HG03558 (cell line): ENCODE results near the gene PM20D1.
"Not testable (repeated sequence)": the region's sequence is repeated elsewhere in the genome, so short reads cannot be mapped to it uniquely, and the experiment has no call there.

Source experiments
- ATAC-seq: cut with Tn5 transposase; IDR thresholded peaks from one replicate; pipeline ENCODE4 v1.9.1; 2021; ENCODE audit warnings: moderate number of reproducible peaks; ENCODE audit not compliant: unreplicated experiment; ENCODE audit errors: extremely low read depth

The PM20D1 gene

GRCh38 chr1:205843036-205843859 is 6.7 kb downstream of the PM20D1 start:
- no peak for ATAC-seq

- ATAC-seq = no peak
Observed at GRCh38 chr1:205842229-205842628, 7.7 kb downstream of the PM20D1 start.

GRCh38 chr1:205840146-205840923 is 9.6 kb downstream of the PM20D1 start:
- no peak for ATAC-seq

- no peak for ATAC-seq
Observed at GRCh38 chr1:205837382-205837970, 12.5 kb downstream of the PM20D1 start.

- no peak for ATAC-seq
Observed at GRCh38 chr1:205834751-205835150, 15.2 kb downstream of the PM20D1 start.

- no peak for ATAC-seq
Observed at GRCh38 chr1:205832326-205832751, 17.6 kb downstream of the PM20D1 start.

- no peak for ATAC-seq
Observed at GRCh38 chr1:205827623-205828022, 22.3 kb downstream of the PM20D1 start.

GRCh38 chr1:205826995-205827394 is 22.9 kb downstream of the PM20D1 start:
- ATAC-seq = no peak

GRCh38 chr1:205826016-205826806 is 23.7 kb downstream of the PM20D1 start:
- no peak for ATAC-seq

GRCh38 chr1:205824180-205824579 is 25.8 kb downstream of the PM20D1 start:
- no peak for ATAC-seq

GRCh38 chr1:205823260-205823659 is 26.7 kb downstream of the PM20D1 start:
- ATAC-seq = not testable (repeated sequence)

- no peak for ATAC-seq
Observed at GRCh38 chr1:205822397-205822796, 27.5 kb downstream of the PM20D1 start.

- ATAC-seq = no peak
Observed at GRCh38 chr1:205817988-205818387, 31.9 kb downstream of the PM20D1 start.

- ATAC-seq = no peak
Observed at GRCh38 chr1:205817364-205817763, 32.6 kb downstream of the PM20D1 start.

GRCh38 chr1:205813755-205814058 is 36.2 kb downstream of the PM20D1 start:
- ATAC-seq = no peak

- peak; percentile 40 for ATAC-seq
Observed at GRCh38 chr1:205812878-205813754, 36.8 kb downstream of the PM20D1 start, which contains the start of gene SLC41A1. TSS of gene SLC41A1 (minus strand) at chr1:205813198. CDS start at chr1:205810441, 2,757 bp downstream.

GRCh38 chr1:205812271-205812877 is 37.6 kb downstream of the PM20D1 start:
- no peak for ATAC-seq

GRCh38 chr1:205811660-205812059 is 38.3 kb downstream of the PM20D1 start:
- ATAC-seq = no peak
